PC-3 (cell line): Measurements from ENCODE around the gene KDM7A. TPM values are rescaled to one million over a fixed set of nuclear protein-coding genes. Genes with fewer than 3 reads are reported as not detected.

Source experiments
- ATAC-seq: fragments of 200-7000 bp; cut with Tn5 transposase; 2 replicates; pipeline ENCODE4 v1.9.1; 2020; ENCODE audit warnings: mild to moderate bottlenecking, moderate library complexity
- BruUV-seq: library from RNA; stranded (reverse); fragments of 400-500 nt; replicated peaks from 2 replicates; lab custom pipeline; 2021; lab: Mats Ljungman, UMichigan
- CTCF ChIA-PET: fragments of 300-600 bp; sonication (Branson Sonifier 250); formaldehyde crosslinking; loops from one replicate; lab custom pipeline; 2022; ENCODE audit warnings: antibody characterized with exemption; lab: Charles Lee
- POLR2A ChIA-PET: fragments of 300-600 bp; sonication (Branson Sonifier 250); formaldehyde crosslinking; loops from one replicate; lab custom pipeline; 2022; ENCODE audit warnings: antibody characterized with exemption; ENCODE audit not compliant: unreplicated experiment; lab: Charles Lee
- DNase-seq: peaks from one replicate; pipeline ENCODE4 v3.0.0-alpha.2; 2015
- H2AFZ ChIP-seq: fragments of 300-600 bp; sonication (generic); 2 replicates; pipeline ENCODE4 v1.6.0; 2016; ENCODE audit warnings: antibody characterized with exemption, low read length
- H3F3A ChIP-seq: fragments of 300-600 bp; sonication (generic); one replicate; pipeline ENCODE4 v1.6.0; 2017; ENCODE audit warnings: antibody characterized with exemption, low read length, control low read depth, mild to moderate bottlenecking; ENCODE audit not compliant: unreplicated experiment
- H3K27ac ChIP-seq: fragments of 300-600 bp; sonication (generic); 2 replicates; pipeline ENCODE4 v1.5.1; 2016; ENCODE audit warnings: mild to moderate bottlenecking, low read length
- H3K27me3 ChIP-seq: fragments of 300-600 bp; sonication (generic); 2 replicates; pipeline ENCODE4 v1.6.1; 2016; ENCODE audit warnings: low read length, mixed read lengths
- H3K36me3 ChIP-seq: fragments of 300-600 bp; sonication (generic); 2 replicates; pipeline ENCODE4 v1.6.1; 2016; ENCODE audit warnings: low read depth, mixed run types, low read length, mixed read lengths
- H3K4me1 ChIP-seq: fragments of 300-600 bp; sonication (generic); 2 replicates; pipeline ENCODE4 v1.5.1; 2016; ENCODE audit warnings: low read length; ENCODE audit not compliant: insufficient read depth
- H3K4me2 ChIP-seq: fragments of 300-600 bp; sonication (generic); 2 replicates; pipeline ENCODE4 v1.6.0; 2016; ENCODE audit warnings: low read length
- H3K4me3 ChIP-seq: fragments of 300-600 bp; sonication (generic); 2 replicates; pipeline ENCODE4 v1.5.1; 2016; ENCODE audit warnings: mild to moderate bottlenecking, low read length, mixed read lengths
- H3K79me2 ChIP-seq: fragments of 300-600 bp; sonication (generic); 2 replicates; pipeline ENCODE4 v1.6.1; 2017; ENCODE audit warnings: low read length, mixed read lengths
- H3K9ac ChIP-seq: fragments of 300-600 bp; sonication (generic); 2 replicates; pipeline ENCODE4 v1.6.0; 2016; ENCODE audit warnings: mild to moderate bottlenecking, low read length
- H3K9me2 ChIP-seq: fragments of 300-600 bp; sonication (generic); replicated peaks from 2 replicates; pipeline ENCODE4 v1.6.1; 2016; ENCODE audit warnings: mixed run types, low read length, mixed read lengths
- H3K9me3 ChIP-seq: fragments of 300-600 bp; sonication (generic); 2 replicates; pipeline ENCODE4 v1.6.1; 2016; ENCODE audit warnings: low read length, mixed read lengths
- H4K20me1 ChIP-seq: fragments of 300-600 bp; sonication (generic); 2 replicates; pipeline ENCODE4 v1.6.1; 2016; ENCODE audit warnings: low read length, mixed read lengths
- CTCF ChIP-seq: fragments of 300-600 bp; sonication (generic); conservative IDR thresholded peaks from 2 replicates; pipeline ENCODE4 v1.5.1; 2017; ENCODE audit warnings: antibody characterized with exemption, low read depth, mild to moderate bottlenecking, low read length
- EZH2 ChIP-seq: fragments of 300-600 bp; sonication (generic); IDR thresholded peaks from one replicate; pipeline ENCODE4 v1.6.1; 2017; ENCODE audit warnings: antibody characterized with exemption, mild to moderate bottlenecking, low read length; ENCODE audit not compliant: unreplicated experiment
- EZH2phosphoT487 ChIP-seq: fragments of 300-600 bp; sonication (generic); IDR thresholded peaks from 2 replicates; pipeline ENCODE4 v1.6.1; 2018; ENCODE audit warnings: mild to moderate bottlenecking, antibody characterized with exemption, low read length, borderline replicate concordance
- intact Hi-C: fragments of 100-400 bp; cut with micrococcal nuclease; formaldehyde crosslinking; loops from 2 replicates; pipeline ENCODE4 v1.9.0; 2023
- total RNA-seq: library from RNA; depleted of rRNA; stranded (reverse); fragments of >200 nt; gene quantifications from 2 replicates; pipeline ENCODE4 v1.2.3, GENCODE V29; 2014

Gene KDM7A
- total RNA-seq, 1 experiment from 2014 or later = 2.8 TPM

- BruUV-seq = no TSS peak
- CTCF ChIA-PET = interaction anchor here (0.7 to 1.5 kb wide), 2 partner anchors 59 to 117 kb away, joined by 4 to 6 read pairs; no protein-coding TSS in a partner anchor
- H3F3A ChIP-seq = peaks cover 7% of the 10 kb centered on the region
- H3K9me3 ChIP-seq = no peaks in the 10 kb centered on the region
- H3K4me1 ChIP-seq = peaks cover 41% of the 10 kb centered on the region
- no peak for TF ChIP-seq EZH2
- TF ChIP-seq CTCF = no peak
- no peak for TF ChIP-seq EZH2phosphoT487
- peak; percentile 32 for ATAC-seq
- H2AFZ ChIP-seq = no peak overlapping the region
- peaks cover 52% of the 10 kb centered on the region for H3K79me2 ChIP-seq
- DNase-seq = peak; percentile 80
- H3K4me2 ChIP-seq = peak overlapping the region; percentile 90
- H3K9ac ChIP-seq = peak overlapping the region; percentile 57
- H3K4me3 ChIP-seq = peak overlapping the region; percentile 80
- peaks cover 14% of the 10 kb centered on the region for H3K36me3 ChIP-seq
- H3K27ac ChIP-seq = peak overlapping the region; percentile 95
- POLR2A ChIA-PET = interaction anchor here (0.6 kb wide), 1 partner anchor 390 kb away, joined by 5 read pairs; no protein-coding TSS in a partner anchor
- intact Hi-C loops = loop anchor here (5.0 kb wide), 1 partner anchor 267 kb away; no protein-coding TSS in a partner anchor
- no peaks in the 10 kb centered on the region for H3K9me2 ChIP-seq
- H4K20me1 ChIP-seq = no peaks in the 10 kb centered on the region
- H3K27me3 ChIP-seq = no peaks in the 10 kb centered on the region
These were observed 116.5 kb downstream of the KDM7A start for GRCh38 chr7:140060243-140060630.

- CTCF ChIA-PET = interaction anchor here (0.6 to 1.5 kb wide), 3 partner anchors 59 to 118 kb away, joined by 4 to 6 read pairs (median 4); no protein-coding TSS in a partner anchor
- peaks cover 14% of the 10 kb centered on the region for H3K36me3 ChIP-seq
- POLR2A ChIA-PET = interaction anchor here (0.6 kb wide), 2 partner anchors 380 to 389 kb away, joined by 3 to 5 read pairs; no protein-coding TSS in a partner anchor
- intact Hi-C loops = loop anchor here (1.0 to 5.0 kb wide), 4 partner anchors 24 to 268 kb away; no protein-coding TSS in a partner anchor
- H3K9ac ChIP-seq = peak overlapping the region; percentile 57
- H3K4me3 ChIP-seq = peak overlapping the region; percentile 80
- H3K4me1 ChIP-seq = peaks cover 41% of the 10 kb centered on the region
- BruUV-seq = no TSS peak
- H3K9me3 ChIP-seq = no peaks in the 10 kb centered on the region
- TF ChIP-seq CTCF (no peak), EZH2phosphoT487 (no peak), EZH2 (no peak)
- H2AFZ ChIP-seq = peak overlapping the region; percentile 19; the same call in 1 of the 2 replicates
- no peaks in the 10 kb centered on the region for H3K9me2 ChIP-seq
- H3K79me2 ChIP-seq = peaks cover 52% of the 10 kb centered on the region
- peaks cover 7% of the 10 kb centered on the region for H3F3A ChIP-seq
- no peaks in the 10 kb centered on the region for H4K20me1 ChIP-seq
- H3K4me2 ChIP-seq = peak overlapping the region; percentile 90
- H3K27ac ChIP-seq = peak overlapping the region; percentile 95
- DNase-seq (peak; percentile 96), ATAC-seq (peak; percentile 56)
- H3K27me3 ChIP-seq = no peaks in the 10 kb centered on the region
These were observed 117.2 kb downstream of the KDM7A start for GRCh38 chr7:140059273-140060242.
